AG04450 (cell line): ENCODE results near the gene CRACR2A. TPM values are rescaled to one million over a fixed set of nuclear protein-coding genes. Genes with fewer than 3 reads are reported as not detected.

Experiments
- CTCF ChIA-PET: fragments of 300-600, 350-600 bp; formaldehyde crosslinking; extraction: SDS; loops from one replicate; lab custom pipeline; 2022; ENCODE audit warnings: antibody characterized with exemption, inconsistent platforms; lab: Charles Lee
- POLR2A ChIA-PET: fragments of 350-600 bp; formaldehyde crosslinking; extraction: SDS; loops from one replicate; lab custom pipeline; 2021; ENCODE audit warnings: antibody characterized with exemption, inconsistent platforms; lab: Yijun Ruan, JAX
- DNase-seq: peaks from one replicate; pipeline ENCODE4 v3.0.0-alpha.2; 2011; ENCODE audit warnings: low read depth, low spot score
- H3K27ac ChIP-seq: one replicate; pipeline ENCODE4 v1.5.1; 2012; ENCODE audit warnings: low read depth, low read length, control low read depth
- H3K27me3 ChIP-seq: one replicate; pipeline ENCODE4 v1.6.0; 2012; ENCODE audit warnings: low read length; ENCODE audit not compliant: control insufficient read depth, insufficient read depth
- H3K4me3 ChIP-seq: 2 replicates; pipeline ENCODE4 v1.5.1; 2011; ENCODE audit warnings: mild to moderate bottlenecking, low read depth, low read length, control low read depth
- H3K9me3 ChIP-seq: 2 replicates; pipeline ENCODE4 v1.5.1; 2012; ENCODE audit warnings: low read length; ENCODE audit not compliant: control insufficient read depth, insufficient read depth
- polyA plus RNA-seq: library from polyadenylated mRNA; depleted of rRNA; stranded (reverse); fragments of >200 nt; gene quantifications from 2 replicates; pipeline ENCODE4 v1.2.3, GENCODE V29; 2011
- TF ChIP-seq, protein P1 (sequence below): IDR thresholded peaks from 2 replicates; pipeline ENCODE4 v1.5.1; 2011; ENCODE audit warnings: low read depth, low read length, control low read depth, inconsistent platforms

The CRACR2A gene
- polyA plus RNA-seq, 1 experiment = 1.1 TPM

DNA sequence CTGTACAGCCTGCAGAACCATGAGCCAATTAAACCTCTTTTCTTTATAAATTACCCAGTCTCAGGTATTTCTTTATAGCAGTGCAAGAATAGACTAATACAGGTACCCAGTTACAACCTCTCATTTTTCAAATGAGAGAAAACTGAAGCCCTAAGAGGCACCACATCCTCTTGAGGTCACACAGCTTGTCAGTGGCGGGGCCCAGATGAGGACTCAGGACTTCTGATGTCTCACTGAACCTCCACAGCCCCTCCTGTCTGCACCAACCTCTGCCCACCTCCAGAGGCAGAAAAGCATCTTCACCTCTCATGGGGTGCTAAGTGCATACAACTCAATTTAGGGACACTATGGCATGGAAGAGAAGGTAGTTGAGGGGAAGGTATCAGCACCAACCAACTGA is 120.7 kb downstream of the CRACR2A start:
- CTCF ChIA-PET = no interaction called here
- Histone ChIP-seq H3K9me3 (no peaks in the 10 kb centered on the region), H3K4me3 (no peak overlapping the region), H3K27me3 (peaks cover 5% of the 10 kb centered on the region), H3K27ac (no peak overlapping the region)
- DNase-seq = no peak
- TF ChIP-seq, protein P1, sequence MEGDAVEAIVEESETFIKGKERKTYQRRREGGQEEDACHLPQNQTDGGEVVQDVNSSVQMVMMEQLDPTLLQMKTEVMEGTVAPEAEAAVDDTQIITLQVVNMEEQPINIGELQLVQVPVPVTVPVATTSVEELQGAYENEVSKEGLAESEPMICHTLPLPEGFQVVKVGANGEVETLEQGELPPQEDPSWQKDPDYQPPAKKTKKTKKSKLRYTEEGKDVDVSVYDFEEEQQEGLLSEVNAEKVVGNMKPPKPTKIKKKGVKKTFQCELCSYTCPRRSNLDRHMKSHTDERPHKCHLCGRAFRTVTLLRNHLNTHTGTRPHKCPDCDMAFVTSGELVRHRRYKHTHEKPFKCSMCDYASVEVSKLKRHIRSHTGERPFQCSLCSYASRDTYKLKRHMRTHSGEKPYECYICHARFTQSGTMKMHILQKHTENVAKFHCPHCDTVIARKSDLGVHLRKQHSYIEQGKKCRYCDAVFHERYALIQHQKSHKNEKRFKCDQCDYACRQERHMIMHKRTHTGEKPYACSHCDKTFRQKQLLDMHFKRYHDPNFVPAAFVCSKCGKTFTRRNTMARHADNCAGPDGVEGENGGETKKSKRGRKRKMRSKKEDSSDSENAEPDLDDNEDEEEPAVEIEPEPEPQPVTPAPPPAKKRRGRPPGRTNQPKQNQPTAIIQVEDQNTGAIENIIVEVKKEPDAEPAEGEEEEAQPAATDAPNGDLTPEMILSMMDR = no peak
- POLR2A ChIA-PET = no interaction called here

DNA sequence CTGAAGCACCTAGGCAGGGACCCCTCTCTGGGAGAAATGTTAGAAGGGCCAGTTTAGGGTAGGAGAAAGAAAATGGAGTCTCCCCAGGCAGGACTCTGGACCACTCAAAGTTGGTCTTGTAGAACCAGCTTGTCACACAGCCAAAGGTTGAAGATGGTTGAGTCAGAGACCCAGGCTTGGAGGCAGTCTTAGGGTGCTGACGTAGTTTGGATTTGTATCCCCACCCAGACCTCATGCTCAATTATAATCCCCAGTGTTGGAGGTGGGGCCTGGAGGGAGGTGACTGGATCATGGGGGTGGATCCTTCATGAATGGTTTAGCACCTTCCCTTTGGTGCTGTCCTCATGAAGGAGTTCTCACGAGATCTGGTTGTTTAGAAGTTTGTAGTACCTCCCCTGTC is 121.2 kb downstream of the CRACR2A start:
- peaks cover 5% of the 10 kb centered on the region for H3K27me3 ChIP-seq
- no peak overlapping the region for H3K27ac ChIP-seq
- ChIA-PET CTCF (no interaction called here), POLR2A (no interaction called here)
- H3K4me3 ChIP-seq = no peak overlapping the region
- DNase-seq = no peak
- H3K9me3 ChIP-seq = no peaks in the 10 kb centered on the region
- TF ChIP-seq, protein P1 = no peak

DNA sequence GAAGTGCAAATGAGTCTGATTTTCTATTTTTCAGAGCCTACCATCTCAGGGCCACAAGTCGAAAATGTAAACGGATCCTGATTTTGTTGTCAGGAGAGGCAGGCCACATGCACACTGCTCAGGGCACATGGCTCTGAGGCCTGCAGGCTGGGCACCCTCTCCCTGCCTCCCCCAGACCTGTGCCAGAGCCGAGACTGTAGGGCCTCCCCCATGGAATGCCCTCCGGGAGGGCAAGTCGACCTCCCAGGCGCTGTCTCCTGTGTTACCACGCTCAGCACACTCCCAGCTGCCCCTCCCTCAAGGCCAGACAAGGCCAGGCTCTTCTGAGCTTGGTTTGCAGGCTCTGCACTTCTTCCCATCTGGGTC is 121.7 kb downstream of the CRACR2A start:
- CTCF ChIA-PET = no interaction called here
- no peak for DNase-seq
- H3K27me3 ChIP-seq = peaks cover 4% of the 10 kb centered on the region
- no peak overlapping the region for H3K27ac ChIP-seq
- no peaks in the 10 kb centered on the region for H3K9me3 ChIP-seq
- no peak overlapping the region for H3K4me3 ChIP-seq
- POLR2A ChIA-PET = no interaction called here
- TF ChIP-seq, protein P1 = no peak

DNA sequence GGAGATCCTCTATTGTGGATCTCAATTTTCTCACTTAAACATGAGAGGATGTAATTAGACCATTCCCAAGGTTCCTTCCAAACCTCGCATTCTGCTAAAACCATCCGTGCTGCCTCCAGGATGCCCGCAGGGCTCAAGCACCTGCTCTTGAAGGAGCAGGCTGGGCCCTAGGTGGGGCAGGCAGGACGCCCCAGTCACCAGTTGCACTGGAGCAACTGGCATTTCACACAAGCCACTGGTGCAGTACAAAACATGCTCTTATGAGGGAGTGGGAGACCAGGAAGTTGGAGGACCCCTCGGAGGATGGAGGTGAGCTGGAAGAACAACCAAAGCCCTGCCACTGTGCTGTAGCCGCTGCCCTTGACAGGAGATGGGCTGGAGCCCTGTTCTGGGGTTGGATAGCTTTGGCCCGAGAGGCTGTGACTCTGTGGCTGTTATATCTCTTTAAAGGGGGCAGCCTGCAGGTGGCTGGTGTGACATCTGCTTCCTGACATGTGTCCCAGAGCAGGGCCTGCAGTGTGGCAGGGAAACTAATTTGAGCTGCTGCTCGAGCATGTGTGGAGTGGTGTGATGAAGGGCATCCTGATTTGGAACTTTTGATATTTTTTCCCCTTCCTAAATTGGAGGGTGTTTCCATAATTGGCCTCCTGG is 122.2 kb downstream of the CRACR2A start:
- H3K27me3 ChIP-seq = peaks cover 2% of the 10 kb centered on the region
- TF ChIP-seq, protein P1 = no peak
- DNase-seq = no peak
- no peak overlapping the region for H3K27ac ChIP-seq
- no peak overlapping the region for H3K4me3 ChIP-seq
- no peaks in the 10 kb centered on the region for H3K9me3 ChIP-seq
- POLR2A ChIA-PET = no interaction called here
- CTCF ChIA-PET = no interaction called here

DNA sequence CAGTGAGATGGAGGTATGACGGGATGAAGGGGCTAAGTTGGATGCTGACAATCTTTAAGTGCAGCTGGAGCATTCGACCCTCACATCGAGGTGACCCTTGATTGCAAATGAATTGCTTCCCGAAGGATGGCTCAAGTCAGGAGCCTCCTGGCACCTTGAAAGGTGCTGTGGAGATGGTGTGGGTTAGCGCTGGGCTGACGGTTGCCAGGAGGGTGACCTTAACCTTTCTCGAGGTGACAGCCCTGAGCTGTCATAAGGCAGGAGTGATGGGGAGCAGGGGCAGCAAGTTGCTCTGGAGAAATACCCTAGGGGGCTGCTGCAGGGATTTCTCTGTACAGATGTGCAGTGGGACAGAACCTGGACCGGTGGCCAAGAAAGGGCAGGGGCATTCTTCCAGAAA is 122.8 kb downstream of the CRACR2A start:
- ChIA-PET POLR2A (no interaction called here), CTCF (no interaction called here)
- Histone ChIP-seq H3K27ac (no peak overlapping the region), H3K27me3 (peaks cover 2% of the 10 kb centered on the region), H3K4me3 (no peak overlapping the region), H3K9me3 (no peaks in the 10 kb centered on the region)
- no peak for DNase-seq
- TF ChIP-seq, protein P1 = no peak
